GM18505 (cell line): ENCODE measurements around the gene CCDC137.
A peak's percentile ranks its signal among the peaks of the same experiment; 100 is the strongest.
"Not testable (repeated sequence)": the region's sequence is repeated elsewhere in the genome, so short reads cannot be mapped to it uniquely, and the experiment has no call there.

Source experiments
- ATAC-seq: cut with Tn5 transposase; IDR thresholded peaks from one replicate; pipeline ENCODE4 v1.9.1; 2021; ENCODE audit not compliant: unreplicated experiment
- POLR2A ChIP-seq: IDR thresholded peaks from 4 replicates; pipeline ENCODE4 v1.6.1; 2011; ENCODE audit warnings: borderline replicate concordance; ENCODE audit not compliant: insufficient read depth, insufficient read length; ENCODE audit errors: extremely low read depth

CCDC137 gene

GRCh38 chr17:81666342-81667191, at the start of gene CCDC137, which contains the start of gene OXLD1:
CCDC137 (plus strand) TSS chr17:81666737; CDS start chr17:81666767, 30 bp downstream.
OXLD1 (minus strand) TSS chr17:81666605; CDS start chr17:81666577, 28 bp downstream.
- TF ChIP-seq POLR2A, result peak; percentile 97
- peak; percentile 87 for ATAC-seq

GRCh38 chr17:81616877-81617276, 49.7 kb upstream of the CCDC137 start:
- no peak for TF ChIP-seq POLR2A
- no peak for ATAC-seq

GRCh38 chr17:81618307-81618706, 48.2 kb upstream of the CCDC137 start:
- not testable (repeated sequence) for ATAC-seq

- no peak for TF ChIP-seq POLR2A
- no peak for ATAC-seq
Measured at GRCh38 chr17:81621494-81622130, 44.9 kb upstream of the CCDC137 start.

- no peak for ATAC-seq
- no peak for TF ChIP-seq POLR2A
Measured at GRCh38 chr17:81630274-81630673, 36.3 kb upstream of the CCDC137 start.

- TF ChIP-seq POLR2A, result no peak
- ATAC-seq, result no peak
Measured at GRCh38 chr17:81631482-81631881, 35.1 kb upstream of the CCDC137 start.

- no peak for ATAC-seq
- TF ChIP-seq POLR2A, result no peak
Measured at GRCh38 chr17:81635431-81635830, 31.1 kb upstream of the CCDC137 start.

- TF ChIP-seq POLR2A, result no peak
- ATAC-seq, result no peak
Measured at GRCh38 chr17:81635973-81636504, 30.5 kb upstream of the CCDC137 start.

- peak; percentile 86 for TF ChIP-seq POLR2A
- peak; percentile 79 for ATAC-seq
Measured at GRCh38 chr17:81636505-81637288, 29.8 kb upstream of the CCDC137 start, which contains the start of the genes NPLOC4 and TSPAN10. NPLOC4 (minus strand) TSS chr17:81637112; CDS start chr17:81636930, 182 bp downstream. TSPAN10 (plus strand) TSS chr17:81637196; CDS start chr17:81642413, 5,217 bp downstream.

GRCh38 chr17:81638683-81639082, 27.9 kb upstream of the CCDC137 start:
- no peak for ATAC-seq
- no peak for TF ChIP-seq POLR2A

GRCh38 chr17:81640011-81640410, 26.5 kb upstream of the CCDC137 start:
- no peak for TF ChIP-seq POLR2A
- no peak for ATAC-seq

GRCh38 chr17:81641825-81642489, 24.6 kb upstream of the CCDC137 start:
- ATAC-seq, result no peak
- no peak for TF ChIP-seq POLR2A
